SK-N-MC (cell line): ENCODE measurements around the gene MARS2.
"Not testable (repeated sequence)": the region's sequence is repeated elsewhere in the genome, so short reads cannot be mapped to it uniquely, and the experiment has no call there.

Experiments used
- EZH2 ChIP-seq: fragments of 200-600 bp; sonication (generic); IDR thresholded peaks from one replicate; pipeline ENCODE4 v1.6.1; 2017; ENCODE audit warnings: antibody characterized with exemption
- POLR2AphosphoS5 ChIP-seq: IDR thresholded peaks from 2 replicates; pipeline ENCODE4 v1.6.1; 2012; ENCODE audit warnings: mild to moderate bottlenecking, low read depth, low read length, borderline replicate concordance

GRCh38 chr2:197695971-197696370 is 9.2 kb upstream of the MARS2 start:
- TF ChIP-seq EZH2, POLR2AphosphoS5: not testable (repeated sequence)
